OCI-LY1 (cell line): ENCODE data around the gene IL4.

Experiments used
- H2AFZ ChIP-seq: fragments of 200-600 bp; sonication (generic), shearing (Covaris generic); 2 replicates; pipeline ENCODE4 v1.6.0; 2014; ENCODE audit warnings: antibody characterized with exemption, mild to moderate bottlenecking, low read length
- H3F3A ChIP-seq: fragments of 200-600 bp; sonication (generic), shearing (Covaris generic); 2 replicates; pipeline ENCODE4 v1.6.0; 2014; ENCODE audit warnings: mild to moderate bottlenecking, antibody characterized with exemption, low read length, moderate library complexity; ENCODE audit not compliant: insufficient read depth
- H3K27ac ChIP-seq: fragments of 200-600 bp; sonication (generic); 2 replicates; pipeline ENCODE4 v1.5.1; 2014; ENCODE audit warnings: low read length, mixed run types, mild to moderate bottlenecking, low read depth; ENCODE audit not compliant: poor library complexity, severe bottlenecking
- H3K27me3 ChIP-seq: fragments of 200-600 bp; sonication (generic); 2 replicates; pipeline ENCODE4 v1.6.0; 2014; ENCODE audit warnings: antibody characterized with exemption, mild to moderate bottlenecking, low read length, moderate library complexity; ENCODE audit not compliant: insufficient read depth
- H3K36me3 ChIP-seq: fragments of 200-600 bp; sonication (generic); 2 replicates; pipeline ENCODE4 v1.6.1; 2014; ENCODE audit warnings: mild to moderate bottlenecking, antibody characterized with exemption, low read length, moderate library complexity, mixed read lengths; ENCODE audit not compliant: insufficient read depth
- H3K4me1 ChIP-seq: fragments of 200-600 bp; sonication (generic); 2 replicates; pipeline ENCODE4 v1.5.1; 2014; ENCODE audit warnings: mild to moderate bottlenecking, low read length, moderate library complexity; ENCODE audit not compliant: insufficient read depth, severe bottlenecking
- H3K4me2 ChIP-seq: fragments of 200-600 bp; sonication (generic), shearing (Covaris generic); 2 replicates; pipeline ENCODE4 v1.6.1; 2014; ENCODE audit warnings: low read length
- H3K4me3 ChIP-seq: fragments of 200-600 bp; sonication (generic); 2 replicates; pipeline ENCODE4 v1.5.1; 2014; ENCODE audit warnings: low read length, low read depth, mild to moderate bottlenecking, mixed read lengths; ENCODE audit not compliant: poor library complexity, severe bottlenecking
- H3K79me2 ChIP-seq: fragments of 200-600 bp; shearing (Covaris generic); 2 replicates; pipeline ENCODE4 v1.6.1; 2016; ENCODE audit warnings: mixed run types, low read length, mixed read lengths; ENCODE audit not compliant: insufficient read depth
- H3K9ac ChIP-seq: fragments of 200-600 bp; sonication (generic), shearing (Covaris generic); 2 replicates; pipeline ENCODE4 v1.6.1; 2014; ENCODE audit warnings: mild to moderate bottlenecking, low read length, mixed read lengths
- H3K9me2 ChIP-seq: fragments of 200-600 bp; sonication (generic), shearing (Covaris generic); 2 replicates; pipeline ENCODE4 v1.6.1; 2014; ENCODE audit warnings: low read depth, mild to moderate bottlenecking, low read length, mixed read lengths
- H3K9me3 ChIP-seq: fragments of 200-600 bp; shearing (Covaris generic); 2 replicates; pipeline ENCODE4 v1.6.1; 2014; ENCODE audit warnings: low read length, mixed read lengths
- H4K20me1 ChIP-seq: fragments of 200-600 bp; sonication (generic), shearing (Covaris generic); 2 replicates; pipeline ENCODE4 v1.6.0; 2016; ENCODE audit warnings: mild to moderate bottlenecking, low read length; ENCODE audit not compliant: insufficient read depth
- EZH2 ChIP-seq: fragments of 200-600 bp; sonication (generic), shearing (Covaris generic); IDR thresholded peaks from 2 replicates; pipeline ENCODE4 v1.8.0; 2017; ENCODE audit warnings: borderline replicate concordance, mixed run types, mild to moderate bottlenecking, antibody characterized with exemption, low read length, moderate library complexity, mixed read lengths
- TF ChIP-seq, protein P1 (sequence below): fragments of 200-600 bp; sonication (generic), shearing (Covaris generic); IDR thresholded peaks from 2 replicates; pipeline ENCODE4 v1.5.1; 2017; ENCODE audit warnings: mild to moderate bottlenecking, antibody characterized with exemption, low read length, moderate library complexity, mixed read lengths

The IL4 gene

DNA sequence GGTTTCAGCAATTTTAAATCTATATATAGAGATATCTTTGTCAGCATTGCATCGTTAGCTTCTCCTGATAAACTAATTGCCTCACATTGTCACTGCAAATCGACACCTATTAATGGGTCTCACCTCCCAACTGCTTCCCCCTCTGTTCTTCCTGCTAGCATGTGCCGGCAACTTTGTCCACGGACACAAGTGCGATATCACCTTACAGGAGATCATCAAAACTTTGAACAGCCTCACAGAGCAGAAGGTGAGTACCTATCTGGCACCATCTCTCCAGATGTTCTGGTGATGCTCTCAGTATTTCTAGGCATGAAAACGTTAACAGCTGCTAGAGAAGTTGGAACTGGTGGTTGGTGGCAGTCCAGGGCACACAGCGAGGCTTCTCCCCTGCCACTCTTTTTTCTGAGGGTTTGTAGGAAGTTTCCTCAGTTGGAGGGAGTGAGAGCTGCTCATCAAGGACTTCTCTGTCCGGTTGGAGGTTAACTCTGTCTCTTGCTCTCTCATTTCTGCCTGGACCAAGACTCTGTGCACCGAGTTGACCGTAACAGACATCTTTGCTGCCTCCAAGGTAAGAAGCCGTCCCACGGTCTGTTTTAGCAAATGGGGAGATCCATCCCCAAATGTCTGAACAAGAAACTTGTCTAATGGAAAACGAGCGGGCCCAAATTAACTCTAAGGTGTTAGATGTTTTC lies at the start of gene IL4:
Gene IL4, plus strand, starts transcription at position 51 of the 692 bp plus-strand sequence. Its CDS starts 62 bp downstream, at position 113.
- Histone ChIP-seq H3K9me2 (no peaks in the 10 kb centered on the region), H3K4me1 (no peaks in the 10 kb centered on the region), H3K27me3 (no peaks in the 10 kb centered on the region), H3K36me3 (no peaks in the 10 kb centered on the region), H3F3A (no peaks in the 10 kb centered on the region), H3K9ac (no peak within 1 kb of the TSS), H3K9me3 (no peaks in the 10 kb centered on the region), H4K20me1 (no peaks in the 10 kb centered on the region), H2AFZ (no peak within 1 kb of the TSS), H3K79me2 (no peaks in the 10 kb centered on the region), H3K4me3 (no peak within 1 kb of the TSS), H3K4me2 (no peak within 1 kb of the TSS), H3K27ac (no peak within 1 kb of the TSS)
- no peak for TF ChIP-seq EZH2
- TF ChIP-seq, protein P1, sequence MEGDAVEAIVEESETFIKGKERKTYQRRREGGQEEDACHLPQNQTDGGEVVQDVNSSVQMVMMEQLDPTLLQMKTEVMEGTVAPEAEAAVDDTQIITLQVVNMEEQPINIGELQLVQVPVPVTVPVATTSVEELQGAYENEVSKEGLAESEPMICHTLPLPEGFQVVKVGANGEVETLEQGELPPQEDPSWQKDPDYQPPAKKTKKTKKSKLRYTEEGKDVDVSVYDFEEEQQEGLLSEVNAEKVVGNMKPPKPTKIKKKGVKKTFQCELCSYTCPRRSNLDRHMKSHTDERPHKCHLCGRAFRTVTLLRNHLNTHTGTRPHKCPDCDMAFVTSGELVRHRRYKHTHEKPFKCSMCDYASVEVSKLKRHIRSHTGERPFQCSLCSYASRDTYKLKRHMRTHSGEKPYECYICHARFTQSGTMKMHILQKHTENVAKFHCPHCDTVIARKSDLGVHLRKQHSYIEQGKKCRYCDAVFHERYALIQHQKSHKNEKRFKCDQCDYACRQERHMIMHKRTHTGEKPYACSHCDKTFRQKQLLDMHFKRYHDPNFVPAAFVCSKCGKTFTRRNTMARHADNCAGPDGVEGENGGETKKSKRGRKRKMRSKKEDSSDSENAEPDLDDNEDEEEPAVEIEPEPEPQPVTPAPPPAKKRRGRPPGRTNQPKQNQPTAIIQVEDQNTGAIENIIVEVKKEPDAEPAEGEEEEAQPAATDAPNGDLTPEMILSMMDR, result no peak

DNA sequence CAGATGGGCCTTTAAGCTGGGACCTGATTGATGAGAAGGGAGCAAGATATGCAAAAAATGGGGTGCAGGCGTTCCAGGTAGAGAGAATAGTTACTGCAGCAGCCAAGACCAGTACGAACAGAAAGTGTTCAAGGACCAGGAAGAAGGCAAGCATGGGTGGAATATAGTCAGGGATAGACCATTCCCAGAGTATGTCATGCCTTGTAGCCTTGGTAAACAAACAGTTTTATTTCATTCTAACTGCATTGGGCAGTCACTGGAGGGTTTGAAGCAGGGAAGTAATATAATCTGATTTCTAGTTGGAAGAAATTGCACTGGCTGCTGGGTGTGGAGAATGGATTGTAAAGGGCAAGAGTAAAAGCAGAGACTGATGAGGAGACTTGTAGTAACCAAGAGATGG lies 46.3 kb upstream of the IL4 start:
- no peak overlapping the region for H3K4me2 ChIP-seq
- H2AFZ ChIP-seq, result no peak overlapping the region
- H3K79me2 ChIP-seq, result no peaks in the 10 kb centered on the region
- H3F3A ChIP-seq, result no peaks in the 10 kb centered on the region
- peaks cover 59% of the 10 kb centered on the region for H3K36me3 ChIP-seq
- no peaks in the 10 kb centered on the region for H3K27me3 ChIP-seq
- H4K20me1 ChIP-seq, result no peaks in the 10 kb centered on the region
- TF ChIP-seq, protein P1, result no peak
- TF ChIP-seq EZH2, result no peak
- H3K9me2 ChIP-seq, result no peaks in the 10 kb centered on the region
- no peak overlapping the region for H3K4me3 ChIP-seq
- H3K9ac ChIP-seq, result no peak overlapping the region
- H3K9me3 ChIP-seq, result no peaks in the 10 kb centered on the region
- H3K27ac ChIP-seq, result no peak overlapping the region
- H3K4me1 ChIP-seq, result no peaks in the 10 kb centered on the region

DNA sequence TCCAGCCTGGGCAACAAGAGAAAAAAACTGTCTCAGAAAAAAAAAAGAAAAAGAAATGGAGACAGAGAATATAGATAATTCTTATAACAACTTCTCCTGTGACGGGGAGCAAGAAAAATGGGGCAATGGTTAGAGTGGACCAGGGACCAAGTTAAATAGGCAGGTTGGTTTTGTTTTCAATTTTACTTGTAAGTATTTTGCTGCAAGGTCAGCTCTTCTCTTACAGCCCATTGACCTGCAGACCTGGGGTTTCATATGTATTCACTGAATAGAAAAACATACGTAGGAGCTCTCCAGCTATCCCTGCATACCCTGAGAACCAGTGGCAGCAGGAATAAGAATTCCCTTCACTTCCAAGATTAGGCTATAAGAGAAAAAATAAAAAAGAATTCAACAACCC lies 45.0 kb upstream of the IL4 start:
- no peaks in the 10 kb centered on the region for H3K4me1 ChIP-seq
- H4K20me1 ChIP-seq, result no peaks in the 10 kb centered on the region
- no peaks in the 10 kb centered on the region for H3K27me3 ChIP-seq
- peaks cover 52% of the 10 kb centered on the region for H3K36me3 ChIP-seq
- no peak overlapping the region for H2AFZ ChIP-seq
- H3K79me2 ChIP-seq, result no peaks in the 10 kb centered on the region
- no peak overlapping the region for H3K4me3 ChIP-seq
- no peak overlapping the region for H3K9ac ChIP-seq
- no peaks in the 10 kb centered on the region for H3K9me3 ChIP-seq
- TF ChIP-seq, protein P1, result no peak
- no peak for TF ChIP-seq EZH2
- H3K9me2 ChIP-seq, result no peaks in the 10 kb centered on the region
- no peaks in the 10 kb centered on the region for H3F3A ChIP-seq
- H3K4me2 ChIP-seq, result no peak overlapping the region
- H3K27ac ChIP-seq, result no peak overlapping the region
